H9 (cell line): Measurements from ENCODE around the gene WDR73. TPM values are rescaled to one million over a fixed set of nuclear protein-coding genes. Genes with fewer than 3 reads are reported as not detected.

Source experiments
- DNase-seq: peaks from one replicate; pipeline ENCODE4 v3.0.0-alpha.2; 2017
- H2AFZ ChIP-seq: one replicate; pipeline ENCODE4 v1.6.1; 2013; ENCODE audit warnings: mild to moderate bottlenecking, low read length, control low read depth, moderate library complexity
- H2AK5ac ChIP-seq: 2 replicates; pipeline ENCODE4 v1.6.1; 2013; ENCODE audit warnings: low read length, control low read depth, mixed read lengths; ENCODE audit not compliant: insufficient read length
- H2BK120ac ChIP-seq: one replicate; pipeline ENCODE4 v1.6.1; 2013; ENCODE audit warnings: low read depth, mild to moderate bottlenecking, low read length, control low read depth, inconsistent platforms; ENCODE audit not compliant: poor library complexity, severe bottlenecking
- H2BK12ac ChIP-seq: 2 replicates; pipeline ENCODE4 v1.6.1; 2013; ENCODE audit warnings: low read length, control low read depth, mixed read lengths, low read depth; ENCODE audit not compliant: insufficient read length
- H2BK15ac ChIP-seq: 2 replicates; pipeline ENCODE4 v1.6.1; 2013; ENCODE audit warnings: low read depth, low read length, control low read depth
- H2BK20ac ChIP-seq: one replicate; pipeline ENCODE4 v1.6.1; 2013; ENCODE audit warnings: low read depth, mild to moderate bottlenecking, low read length, control low read depth, inconsistent platforms; ENCODE audit not compliant: poor library complexity, severe bottlenecking
- H2BK5ac ChIP-seq: 2 replicates; pipeline ENCODE4 v1.6.1; 2013; ENCODE audit warnings: low read length, control low read depth, mixed read lengths; ENCODE audit not compliant: insufficient read length
- H3K14ac ChIP-seq: 2 replicates; pipeline ENCODE4 v1.6.1; 2013; ENCODE audit warnings: low read length, control low read depth; ENCODE audit not compliant: insufficient read depth
- H3K18ac ChIP-seq: 2 replicates; pipeline ENCODE4 v1.6.1; 2013; ENCODE audit warnings: low read depth, mild to moderate bottlenecking, mixed read lengths, low read length, control low read depth; ENCODE audit not compliant: insufficient read length
- H3K23ac ChIP-seq: 2 replicates; pipeline ENCODE4 v1.6.1; 2013; ENCODE audit warnings: low read length, control low read depth, mixed read lengths, low read depth; ENCODE audit not compliant: insufficient read length
- H3K23me2 ChIP-seq: 2 replicates; pipeline ENCODE4 v1.6.1; 2013; ENCODE audit warnings: low read depth, mild to moderate bottlenecking, mixed read lengths, low read length, control low read depth; ENCODE audit not compliant: insufficient read length, poor library complexity, severe bottlenecking
- H3K27ac ChIP-seq: 2 replicates; pipeline ENCODE4 v1.5.1; 2013; ENCODE audit warnings: low read length, control low read depth, mixed read lengths, low read depth; ENCODE audit not compliant: insufficient read length
- H3K27me3 ChIP-seq: 2 replicates; pipeline ENCODE4 v1.6.1; 2013; ENCODE audit warnings: low read length, control low read depth, inconsistent platforms; ENCODE audit not compliant: insufficient read depth
- H3K4ac ChIP-seq: 2 replicates; pipeline ENCODE4 v1.6.1; 2013; ENCODE audit warnings: low read depth, mild to moderate bottlenecking, control low read depth, inconsistent platforms, low read length, moderate library complexity
- H3K4me1 ChIP-seq: 2 replicates; pipeline ENCODE4 v1.6.1; 2013; ENCODE audit warnings: low read length, control low read depth, inconsistent platforms; ENCODE audit not compliant: insufficient read depth
- H3K4me2 ChIP-seq: 2 replicates; pipeline ENCODE4 v1.6.1; 2013; ENCODE audit warnings: low read length, control low read depth, mixed read lengths; ENCODE audit not compliant: insufficient read length, insufficient read depth
- H3K56ac ChIP-seq: 2 replicates; pipeline ENCODE4 v1.6.1; 2013; ENCODE audit warnings: low read depth, mild to moderate bottlenecking, mixed read lengths, low read length, control low read depth; ENCODE audit not compliant: insufficient read length
- H3K79me1 ChIP-seq: 2 replicates; pipeline ENCODE4 v1.6.1; 2013; ENCODE audit warnings: low read depth, mild to moderate bottlenecking, moderate library complexity, low read length, control low read depth, inconsistent platforms; ENCODE audit not compliant: insufficient read depth, poor library complexity, severe bottlenecking
- H3K79me2 ChIP-seq: 2 replicates; pipeline ENCODE4 v1.6.1; 2013; ENCODE audit warnings: low read length, control low read depth, inconsistent platforms; ENCODE audit not compliant: insufficient read depth
- H3K9ac ChIP-seq: 2 replicates; pipeline ENCODE4 v1.6.1; 2013; ENCODE audit warnings: low read length, control low read depth, mixed read lengths; ENCODE audit not compliant: insufficient read length; ENCODE audit errors: extremely low read depth
- H3K9me3 ChIP-seq: one replicate; pipeline ENCODE4 v1.6.1; 2013; ENCODE audit warnings: low read depth, low read length, inconsistent platforms; ENCODE audit not compliant: control insufficient read depth
- H3T11ph ChIP-seq: one replicate; pipeline ENCODE4 v1.6.1; 2013; ENCODE audit warnings: mild to moderate bottlenecking, low read length, control low read depth, inconsistent platforms
- H4K20me1 ChIP-seq: one replicate; pipeline ENCODE4 v1.6.1; 2013; ENCODE audit not compliant: control insufficient read depth, insufficient read length, insufficient read depth
- H4K5ac ChIP-seq: 2 replicates; pipeline ENCODE4 v1.6.1; 2013; ENCODE audit warnings: low read depth, mild to moderate bottlenecking, mixed read lengths, low read length, control low read depth; ENCODE audit not compliant: insufficient read length
- H4K8ac ChIP-seq: replicated peaks from 2 replicates; pipeline ENCODE4 v1.6.1; 2013; ENCODE audit warnings: low read length, control low read depth, mixed read lengths, low read depth; ENCODE audit not compliant: insufficient read length
- H4K91ac ChIP-seq: 2 replicates; pipeline ENCODE4 v1.6.1; 2013; ENCODE audit warnings: low read depth, mild to moderate bottlenecking, moderate library complexity, mixed read lengths, low read length, control low read depth; ENCODE audit not compliant: insufficient read length
- H3K27ac Mint-ChIP-seq, 3 experiments: 2 replicates in 2 of 3; 3 replicates in 1 of 3; pipeline ENCODE4 v1.8.0; 2020 to 2021; ENCODE audit warnings: mixed read lengths in 3 of 3, mild to moderate bottlenecking in 1 of 3, moderate library complexity in 1 of 3
- H3K27me3 Mint-ChIP-seq: 2 replicates; pipeline ENCODE4 v1.8.0; 2021; ENCODE audit warnings: low read depth, mild to moderate bottlenecking, moderate library complexity, mixed read lengths
- H3K36me3 Mint-ChIP-seq, 3 experiments: 2 replicates in 2 of 3; 3 replicates in 1 of 3; pipeline ENCODE4 v1.8.0; 2020 to 2021; ENCODE audit warnings: low read depth in 3 of 3, mixed read lengths in 3 of 3; ENCODE audit not compliant: insufficient read depth in 1 of 3
- H3K4me1 Mint-ChIP-seq, 2 experiments: 2 replicates each; pipeline ENCODE4 v1.8.0; 2020; ENCODE audit warnings: mixed read lengths in 2 of 2
- H3K4me3 Mint-ChIP-seq, 2 experiments: 2 replicates in 1 of 2; 3 replicates in 1 of 2; pipeline ENCODE4 v1.8.0; 2020 to 2021; ENCODE audit warnings: mild to moderate bottlenecking in 2 of 2, mixed read lengths in 2 of 2, moderate library complexity in 1 of 2
- H3K9me3 Mint-ChIP-seq, 2 experiments: 2 replicates in 1 of 2; 3 replicates in 1 of 2; pipeline ENCODE4 v1.8.0; 2020; ENCODE audit warnings: mild to moderate bottlenecking in 2 of 2, mixed read lengths in 2 of 2, moderate library complexity in 1 of 2
- WGBS: extraction: QIAGEN DNeasy Blood & Tissue Kit; methylation state at CpG from one replicate; pipeline ENCODE4 v1.1.7; 2013; ENCODE audit warnings: missing lambda C conversion rate, low lambda C conversion rate, mixed read lengths; ENCODE audit not compliant: insufficient read length; ENCODE audit errors: extremely low coverage; 5-methylcytosine and 5-hydroxymethylcytosine counted together
- total RNA-seq: library from RNA; stranded (reverse); gene quantifications from 2 replicates; pipeline ENCODE4 v1.2.1, GENCODE V29; 2021
- TF ChIP-seq, protein P1 (sequence below): fragments of 200-600 bp; sonication (generic); conservative IDR thresholded peaks from 3 replicates; pipeline ENCODE4 v1.8.0; 2021; ENCODE audit warnings: antibody characterized with exemption, mild to moderate bottlenecking

WDR73 gene
- total RNA-seq, 1 experiment from 2014 or later: 41.6 TPM

DNA sequence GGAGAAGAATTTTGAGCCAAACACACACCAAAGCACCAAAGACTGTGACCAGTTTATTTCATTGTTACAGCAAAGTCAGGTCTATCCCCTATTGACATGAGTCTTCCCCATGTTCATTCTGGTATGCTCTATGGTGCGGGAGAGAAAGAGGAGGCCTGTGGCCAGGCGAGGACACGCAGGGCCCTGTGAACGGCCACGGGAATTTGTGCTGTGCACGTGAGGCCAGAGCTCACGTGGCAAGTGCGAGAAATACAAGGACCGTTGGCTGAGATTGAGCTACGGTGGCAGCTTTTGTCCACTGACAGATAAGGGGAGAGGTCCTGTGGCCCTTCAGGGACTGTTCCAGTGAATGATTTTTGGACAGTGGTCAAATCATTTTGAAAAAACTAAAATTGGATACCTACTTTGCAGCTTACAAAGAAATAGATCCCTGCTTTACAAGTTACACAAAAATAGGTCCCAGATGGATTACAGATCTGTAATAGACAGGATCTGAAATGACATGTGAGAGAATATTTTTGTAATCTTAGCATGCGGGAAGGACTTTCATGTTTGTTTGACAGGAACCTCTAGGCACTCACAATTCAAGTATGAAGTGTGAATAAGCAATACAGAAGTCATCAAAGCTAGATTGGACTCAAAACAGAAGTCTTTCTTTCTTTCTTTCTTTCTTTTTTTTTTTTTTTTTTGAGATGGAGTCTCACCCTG lies 44.1 kb downstream of the WDR73 start:
- Mint-ChIP-seq H3K9me3 (no peaks in the 10 kb centered on the region), H3K27ac (peak overlapping the region in 1 of 3 experiments; percentile 54; a peak in 2 of 7 replicates), H3K4me1 (peaks cover 20 to 49% of the 10 kb centered on the region in 2 experiments), H3K27me3 (peaks cover 30% of the 10 kb centered on the region), H3K4me3 (no peak overlapping the region), H3K36me3 (peaks cover 38 to 70% (median 62%) of the 10 kb centered on the region in 3 experiments)
- Histone ChIP-seq H3K27me3 (no peaks in the 10 kb centered on the region), H3K18ac (no peak overlapping the region), H2BK120ac (no peak overlapping the region), H2BK15ac (no peak overlapping the region), H3K4ac (no peak overlapping the region), H2BK12ac (no peak overlapping the region), H3K4me1 (peaks cover 14% of the 10 kb centered on the region), H3K9me3 (no peaks in the 10 kb centered on the region), H3K56ac (no peak overlapping the region), H3K14ac (no peak overlapping the region), H3K79me1 (no peaks in the 10 kb centered on the region), H3K4me2 (no peak overlapping the region), H2BK20ac (no peak overlapping the region), H4K20me1 (peaks cover 4% of the 10 kb centered on the region), H3T11ph (no peak overlapping the region), H3K23ac (no peak overlapping the region), H3K27ac (no peak overlapping the region), H3K9ac (no peak overlapping the region), H3K23me2 (peaks cover 3% of the 10 kb centered on the region), H4K5ac (no peak overlapping the region), H4K91ac (no peak overlapping the region), H4K8ac (no peak overlapping the region), H3K79me2 (peaks cover 49% of the 10 kb centered on the region), H2AK5ac (no peak overlapping the region), H2BK5ac (no peak overlapping the region), H2AFZ (no peak overlapping the region)
- no peak for DNase-seq
- TF ChIP-seq, protein P1, sequence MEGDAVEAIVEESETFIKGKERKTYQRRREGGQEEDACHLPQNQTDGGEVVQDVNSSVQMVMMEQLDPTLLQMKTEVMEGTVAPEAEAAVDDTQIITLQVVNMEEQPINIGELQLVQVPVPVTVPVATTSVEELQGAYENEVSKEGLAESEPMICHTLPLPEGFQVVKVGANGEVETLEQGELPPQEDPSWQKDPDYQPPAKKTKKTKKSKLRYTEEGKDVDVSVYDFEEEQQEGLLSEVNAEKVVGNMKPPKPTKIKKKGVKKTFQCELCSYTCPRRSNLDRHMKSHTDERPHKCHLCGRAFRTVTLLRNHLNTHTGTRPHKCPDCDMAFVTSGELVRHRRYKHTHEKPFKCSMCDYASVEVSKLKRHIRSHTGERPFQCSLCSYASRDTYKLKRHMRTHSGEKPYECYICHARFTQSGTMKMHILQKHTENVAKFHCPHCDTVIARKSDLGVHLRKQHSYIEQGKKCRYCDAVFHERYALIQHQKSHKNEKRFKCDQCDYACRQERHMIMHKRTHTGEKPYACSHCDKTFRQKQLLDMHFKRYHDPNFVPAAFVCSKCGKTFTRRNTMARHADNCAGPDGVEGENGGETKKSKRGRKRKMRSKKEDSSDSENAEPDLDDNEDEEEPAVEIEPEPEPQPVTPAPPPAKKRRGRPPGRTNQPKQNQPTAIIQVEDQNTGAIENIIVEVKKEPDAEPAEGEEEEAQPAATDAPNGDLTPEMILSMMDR: no peak
- no CpG with 5 or more reads among the region's 11 CpGs for WGBS
